ENCODE results near the gene IQSEC1. TPM values are rescaled to one million over a fixed set of nuclear protein-coding genes. Genes with fewer than 3 reads are reported as not detected.
A peak's percentile ranks its signal among the peaks of the same experiment; 100 is the strongest.

Gene IQSEC1
- total RNA-seq, 1 donor from 2014 or later: 37.2 TPM

DNA sequence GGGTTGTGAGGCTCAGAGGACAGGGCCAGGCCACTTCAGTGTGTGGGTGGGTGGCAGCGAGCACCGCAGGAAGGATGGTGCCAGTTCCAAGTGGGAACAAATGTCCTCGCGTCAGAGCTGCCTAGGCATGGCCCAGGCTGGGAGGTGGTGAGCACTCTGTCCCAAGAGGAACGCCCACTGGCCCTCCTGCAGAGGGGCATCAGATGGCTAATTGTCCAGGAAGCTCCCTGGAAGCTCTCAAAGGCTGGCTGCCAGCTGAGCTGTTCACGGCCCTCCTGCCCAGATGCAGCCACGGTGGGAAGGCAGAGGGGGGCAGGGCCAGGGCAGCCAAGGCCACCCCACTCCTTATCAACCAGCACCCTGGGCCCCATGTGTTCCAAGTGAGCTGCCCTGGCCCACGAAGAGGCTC, 55.2 kb downstream of the IQSEC1 start:
- Mint-ChIP-seq H3K9me3 (ENCODE audit: low read depth) (no peaks in the 10 kb centered on the region), H3K4me1 (ENCODE audit: low read depth) (peaks cover 76% of the 10 kb centered on the region), H3K27ac (ENCODE audit: unreplicated experiment) (no peak overlapping the region), H3K4me3 (ENCODE audit: unreplicated experiment) (no peak overlapping the region), H3K36me3 (ENCODE audit: low read depth) (no peaks in the 10 kb centered on the region), H3K27me3 (ENCODE audit: low read depth) (no peaks in the 10 kb centered on the region)
- TF ChIP-seq CTCF (IDR thresholded peaks at IDR 0.05): no peak
- peak; percentile 80 for DNase-seq (ENCODE audit: low spot score)

DNA sequence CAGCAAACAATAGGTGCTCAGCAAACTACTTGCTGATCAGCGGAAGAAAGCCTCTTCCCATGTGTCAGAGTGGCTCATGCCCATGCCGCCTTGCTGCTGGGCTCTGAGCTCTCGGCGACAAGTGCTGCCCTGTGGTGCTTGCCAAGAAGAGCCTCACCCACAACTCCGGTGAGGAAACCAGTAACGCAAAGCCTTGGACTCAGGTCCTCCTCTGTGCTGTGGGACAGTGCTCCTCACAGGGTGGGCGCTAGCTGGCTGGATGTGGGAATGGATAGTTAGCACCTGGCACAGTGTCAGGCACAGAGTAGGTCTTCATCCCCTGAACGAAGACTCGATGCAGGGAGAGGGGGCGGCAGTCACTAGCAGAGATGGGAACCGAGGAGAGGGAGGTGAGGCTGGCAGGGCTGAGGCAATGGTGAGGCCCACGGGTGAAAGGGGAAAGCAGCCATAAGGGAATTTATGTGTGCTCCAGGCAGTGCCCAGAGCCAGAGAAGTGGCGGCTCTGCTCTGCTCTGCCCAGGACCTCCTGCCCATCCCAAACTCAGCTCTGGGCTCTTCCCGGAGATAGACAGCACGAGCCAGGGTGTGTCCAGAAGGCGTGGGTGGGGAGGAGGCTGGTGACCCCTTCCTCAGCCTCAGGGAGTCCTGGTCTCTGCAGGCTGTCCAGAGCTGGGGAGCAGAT, 55.7 kb downstream of the IQSEC1 start:
- Mint-ChIP-seq H3K36me3 (ENCODE audit: low read depth) (no peaks in the 10 kb centered on the region), H3K27me3 (ENCODE audit: low read depth) (no peaks in the 10 kb centered on the region), H3K27ac (ENCODE audit: unreplicated experiment) (peak overlapping the region; percentile 29), H3K4me1 (ENCODE audit: low read depth) (peaks cover 73% of the 10 kb centered on the region), H3K4me3 (ENCODE audit: unreplicated experiment) (no peak overlapping the region), H3K9me3 (ENCODE audit: low read depth) (no peaks in the 10 kb centered on the region)
- peak; percentile 59 for DNase-seq (ENCODE audit: low spot score)
- no peak for TF ChIP-seq CTCF (IDR thresholded peaks at IDR 0.05)

DNA sequence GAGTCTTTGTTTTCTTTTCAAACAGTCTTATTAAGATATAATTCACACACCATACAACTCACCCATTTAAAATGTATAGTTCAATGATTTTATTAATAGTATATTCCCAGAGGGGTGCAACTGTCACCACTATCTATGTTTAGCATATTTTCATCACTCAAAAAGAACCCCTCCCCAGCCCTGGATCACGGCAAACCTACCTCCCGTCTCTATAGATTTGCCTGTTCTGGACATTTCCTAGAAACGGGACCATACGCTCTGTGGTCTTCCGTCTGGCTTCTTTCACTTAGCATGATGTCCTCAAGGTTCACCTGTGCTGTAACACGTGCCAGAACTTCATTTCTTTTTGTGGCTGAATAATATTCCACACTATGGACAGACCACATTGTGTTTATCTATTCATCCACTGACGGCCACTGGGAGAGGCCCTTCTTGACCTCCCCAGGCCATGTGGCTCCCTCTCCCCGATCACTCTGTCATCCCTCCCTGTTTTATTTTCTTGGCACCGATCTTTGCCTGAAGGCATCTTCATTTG, 56.4 kb downstream of the IQSEC1 start:
- peaks cover 71% of the 10 kb centered on the region for H3K4me1 Mint-ChIP-seq (ENCODE audit: low read depth)
- no peak for TF ChIP-seq CTCF (IDR thresholded peaks at IDR 0.05)
- DNase-seq (ENCODE audit: low spot score): peak; percentile 1
- H3K9me3 Mint-ChIP-seq (ENCODE audit: low read depth): no peaks in the 10 kb centered on the region
- H3K4me3 Mint-ChIP-seq (ENCODE audit: unreplicated experiment): peak overlapping the region; percentile 46
- no peaks in the 10 kb centered on the region for H3K36me3 Mint-ChIP-seq (ENCODE audit: low read depth)
- H3K27ac Mint-ChIP-seq (ENCODE audit: unreplicated experiment): peak overlapping the region; percentile 83
- no peaks in the 10 kb centered on the region for H3K27me3 Mint-ChIP-seq (ENCODE audit: low read depth)

DNA sequence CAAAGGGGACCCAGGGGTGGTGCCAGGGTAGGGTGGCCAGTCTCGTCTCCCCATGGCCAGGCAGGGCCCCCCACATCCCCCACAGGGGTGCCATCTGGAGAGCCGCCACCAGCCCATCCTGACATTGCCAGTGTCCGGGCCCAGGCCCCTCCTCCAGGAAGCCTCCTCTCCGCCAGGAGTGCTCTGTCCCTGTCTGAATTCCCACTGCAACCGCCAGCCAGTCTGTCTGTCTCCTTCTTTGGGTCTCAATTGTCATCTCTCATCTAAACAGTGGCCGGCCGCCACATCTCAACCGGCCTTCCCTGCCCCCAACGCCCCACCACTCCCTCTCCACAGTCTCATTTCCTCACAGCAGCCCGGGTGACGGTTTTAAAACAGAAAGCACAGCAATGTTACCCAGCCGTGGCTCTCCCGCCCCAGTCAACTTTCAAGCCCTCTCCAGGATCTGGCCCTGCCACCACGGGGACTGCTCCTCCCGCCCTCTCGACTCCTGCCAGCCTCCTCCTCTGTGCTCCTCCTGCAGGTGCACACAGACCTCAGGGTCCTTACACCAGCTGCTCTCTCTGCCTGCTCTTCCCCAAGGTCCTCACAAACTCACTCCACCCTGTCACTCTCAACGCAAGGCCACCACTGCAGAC, 57.0 kb downstream of the IQSEC1 start:
- H3K36me3 Mint-ChIP-seq (ENCODE audit: low read depth): no peaks in the 10 kb centered on the region
- peaks cover 66% of the 10 kb centered on the region for H3K4me1 Mint-ChIP-seq (ENCODE audit: low read depth)
- no peaks in the 10 kb centered on the region for H3K27me3 Mint-ChIP-seq (ENCODE audit: low read depth)
- peak; percentile 92 for DNase-seq (ENCODE audit: low spot score)
- peak overlapping the region; percentile 83 for H3K27ac Mint-ChIP-seq (ENCODE audit: unreplicated experiment)
- H3K9me3 Mint-ChIP-seq (ENCODE audit: low read depth): no peaks in the 10 kb centered on the region
- H3K4me3 Mint-ChIP-seq (ENCODE audit: unreplicated experiment): peak overlapping the region; percentile 46
- no peak for TF ChIP-seq CTCF (IDR thresholded peaks at IDR 0.05)

GRCh38 chr3:13015286-13016082, 57.7 kb downstream of the IQSEC1 start:
- no peak overlapping the region for H3K4me3 Mint-ChIP-seq (ENCODE audit: unreplicated experiment)
- TF ChIP-seq CTCF (IDR thresholded peaks at IDR 0.05): no peak
- no peak overlapping the region for H3K27ac Mint-ChIP-seq (ENCODE audit: unreplicated experiment)
- H3K4me1 Mint-ChIP-seq (ENCODE audit: low read depth): peaks cover 58% of the 10 kb centered on the region
- H3K36me3 Mint-ChIP-seq (ENCODE audit: low read depth): no peaks in the 10 kb centered on the region
- peak; percentile 86 for DNase-seq (ENCODE audit: low spot score)
- no peaks in the 10 kb centered on the region for H3K27me3 Mint-ChIP-seq (ENCODE audit: low read depth)
- no peaks in the 10 kb centered on the region for H3K9me3 Mint-ChIP-seq (ENCODE audit: low read depth)
